Activated T-helper 1 cell treated with Interleukin-2 at 50 U/mL for 16 hours (primary cell): ENCODE results near the gene C2orf80.
"Not testable (repeated sequence)": the region's sequence is repeated elsewhere in the genome, so short reads cannot be mapped to it uniquely, and the experiment has no call there.

ENCODE experiments used
- DNase-seq: peaks from one replicate; pipeline ENCODE4 v3.0.0-alpha.2; 2020; ENCODE audit warnings: low read depth

Gene C2orf80

DNA sequence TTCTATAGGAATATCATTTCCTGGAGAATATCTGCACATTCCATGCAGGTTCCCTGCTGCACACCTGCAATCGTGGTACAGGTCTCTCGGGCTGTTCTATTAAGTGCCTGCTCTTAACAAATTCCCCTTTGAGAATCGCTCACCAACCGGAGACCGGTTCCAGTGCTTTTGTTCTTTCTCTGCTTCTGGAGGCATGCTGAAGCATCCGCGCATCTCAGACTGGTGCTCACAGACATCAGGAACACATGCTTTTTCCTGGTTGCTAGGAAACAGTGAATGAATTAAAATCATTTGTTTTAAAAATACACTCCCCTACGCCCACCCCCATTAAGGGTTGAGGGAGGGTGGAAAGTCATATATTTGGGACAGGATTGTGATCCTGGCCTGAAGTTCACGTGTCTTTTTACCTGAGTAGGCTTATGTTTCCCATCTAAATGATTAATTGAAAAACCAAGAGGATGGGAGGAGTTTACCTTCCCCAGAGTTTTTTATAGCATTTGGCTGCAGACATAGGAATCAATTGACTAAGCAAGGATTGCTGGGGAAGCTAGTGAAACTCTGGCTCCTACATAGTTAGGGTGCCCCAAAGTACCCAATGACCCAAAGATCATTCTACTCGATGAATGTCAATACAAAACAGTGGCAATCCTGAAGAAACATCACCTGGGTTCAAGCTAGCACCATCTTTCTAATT, at the start of gene C2orf80:
TSS of gene C2orf80 (minus strand) at position 221 of the 694 bp plus-strand sequence. CDS start 3,044 bp downstream, outside the sequence.
- DNase-seq, result no peak

- DNase-seq, result no peak
Measured at GRCh38 chr2:208235860-208236259, 46.0 kb upstream of the C2orf80 start.

DNA sequence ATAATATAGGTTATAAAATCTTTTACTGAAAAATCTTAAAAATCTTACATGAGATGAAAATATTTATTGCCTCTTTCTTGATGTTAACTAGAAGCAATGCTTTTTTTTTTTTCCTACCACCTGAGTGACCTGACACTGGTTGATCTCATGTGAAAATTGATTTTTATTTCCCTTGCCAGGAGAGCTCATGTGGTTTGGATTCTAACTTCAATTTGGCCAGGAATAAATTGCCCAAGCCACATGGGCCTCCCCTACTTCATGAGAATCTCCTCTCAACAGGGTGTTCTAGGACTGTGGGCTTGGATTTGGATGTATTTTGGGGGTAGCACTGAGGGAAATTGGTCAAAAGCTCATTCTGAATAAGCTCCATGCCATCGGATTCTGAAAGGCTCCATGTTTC, 45.0 kb upstream of the C2orf80 start:
- no peak for DNase-seq

DNA sequence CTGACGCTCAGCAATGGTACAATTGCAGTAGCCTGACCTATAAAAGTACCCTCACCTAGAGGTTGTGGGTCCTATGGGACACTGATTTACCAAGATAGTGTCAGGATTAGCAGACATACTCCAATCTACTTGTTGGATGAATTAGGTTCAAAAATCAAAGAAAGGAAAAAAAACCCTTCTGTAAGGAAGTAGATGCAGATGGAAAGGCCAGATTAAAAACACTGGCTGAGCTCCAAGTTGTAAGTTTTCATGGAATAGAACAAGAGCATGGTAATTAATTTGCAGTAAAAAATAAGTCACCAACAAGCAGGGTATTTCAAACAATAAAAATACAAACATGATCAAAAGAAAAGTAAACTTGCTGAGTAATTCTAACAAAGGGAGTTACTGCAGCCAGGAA, 38.6 kb upstream of the C2orf80 start:
- DNase-seq, result no peak

GRCh38 chr2:208227581-208228232, 37.9 kb upstream of the C2orf80 start:
- no peak for DNase-seq

DNA sequence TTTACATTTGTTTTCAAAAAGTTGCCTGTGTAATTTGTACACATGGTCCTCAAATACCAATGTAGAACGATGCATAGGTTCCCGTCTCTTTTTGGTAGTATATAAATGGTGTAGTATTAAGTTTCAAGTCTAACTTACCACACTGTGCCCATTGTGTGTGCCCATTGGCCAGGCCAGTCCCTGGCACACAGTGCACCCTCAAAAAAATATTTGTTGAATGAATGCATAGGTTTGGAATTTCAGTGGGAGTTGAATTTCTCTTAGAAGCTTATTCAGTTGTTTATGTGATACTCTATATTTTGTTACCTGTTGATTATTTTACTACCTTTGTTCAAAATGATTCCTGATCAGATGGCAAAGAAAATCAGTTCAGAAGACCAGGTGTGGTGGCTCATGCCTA, 35.0 kb upstream of the C2orf80 start:
- no peak for DNase-seq

GRCh38 chr2:208222351-208222750, 32.5 kb upstream of the C2orf80 start:
- no peak for DNase-seq

DNA sequence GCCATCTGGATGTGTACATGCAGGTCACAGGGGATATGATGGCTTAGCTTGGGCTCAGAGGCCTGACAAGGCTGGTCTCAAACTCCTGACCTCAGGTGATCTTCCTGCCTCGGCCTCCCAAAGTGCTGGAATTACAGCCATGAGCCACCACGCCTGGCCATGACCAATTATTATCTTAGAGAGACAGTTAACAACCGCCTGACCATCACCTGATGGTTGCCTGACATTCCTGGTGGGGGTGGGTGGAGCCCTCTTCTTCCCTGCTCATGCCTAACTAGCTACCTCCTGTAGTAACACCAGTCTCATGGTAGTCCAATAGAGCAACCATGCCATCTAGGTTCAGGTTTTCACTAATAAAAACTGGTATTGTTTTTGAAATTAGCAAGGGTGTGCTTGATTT, 32.0 kb upstream of the C2orf80 start:
- DNase-seq, result not testable (repeated sequence)

DNA sequence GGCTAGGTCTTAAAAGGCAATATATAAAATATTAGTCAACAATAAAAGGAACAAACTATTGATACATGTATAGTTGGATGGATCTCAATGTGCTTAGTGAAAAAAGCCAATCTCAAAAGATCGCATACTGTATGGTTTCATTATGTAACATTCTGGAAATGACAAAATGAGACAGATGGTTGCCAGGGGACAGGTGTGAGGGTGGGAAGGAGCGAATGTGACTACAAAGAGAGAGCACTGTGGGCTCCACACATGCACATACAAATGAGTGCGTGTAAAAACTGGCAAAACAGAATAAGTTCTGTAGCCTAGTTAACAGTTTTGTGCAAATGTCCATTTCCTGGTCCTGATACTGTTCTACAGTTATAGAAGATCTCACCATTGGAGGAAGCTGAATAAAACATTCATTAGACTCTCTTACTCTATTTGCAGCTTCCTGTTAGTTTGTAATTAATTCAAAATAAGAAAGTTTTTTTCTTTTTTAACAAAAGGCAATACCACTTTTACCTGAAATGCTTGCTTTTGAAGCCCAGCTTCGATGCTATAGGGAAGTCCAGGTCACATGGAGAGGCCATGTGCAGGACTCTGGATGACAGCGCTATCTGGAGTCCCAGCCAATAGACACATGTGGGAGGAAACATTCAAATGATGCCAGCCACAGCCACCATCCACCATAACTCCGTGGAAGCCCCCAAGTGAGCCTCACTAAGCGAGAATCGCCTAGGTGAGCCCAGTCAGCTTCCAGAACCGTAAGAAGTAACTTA, 21.0 kb upstream of the C2orf80 start:
- no peak for DNase-seq

DNA sequence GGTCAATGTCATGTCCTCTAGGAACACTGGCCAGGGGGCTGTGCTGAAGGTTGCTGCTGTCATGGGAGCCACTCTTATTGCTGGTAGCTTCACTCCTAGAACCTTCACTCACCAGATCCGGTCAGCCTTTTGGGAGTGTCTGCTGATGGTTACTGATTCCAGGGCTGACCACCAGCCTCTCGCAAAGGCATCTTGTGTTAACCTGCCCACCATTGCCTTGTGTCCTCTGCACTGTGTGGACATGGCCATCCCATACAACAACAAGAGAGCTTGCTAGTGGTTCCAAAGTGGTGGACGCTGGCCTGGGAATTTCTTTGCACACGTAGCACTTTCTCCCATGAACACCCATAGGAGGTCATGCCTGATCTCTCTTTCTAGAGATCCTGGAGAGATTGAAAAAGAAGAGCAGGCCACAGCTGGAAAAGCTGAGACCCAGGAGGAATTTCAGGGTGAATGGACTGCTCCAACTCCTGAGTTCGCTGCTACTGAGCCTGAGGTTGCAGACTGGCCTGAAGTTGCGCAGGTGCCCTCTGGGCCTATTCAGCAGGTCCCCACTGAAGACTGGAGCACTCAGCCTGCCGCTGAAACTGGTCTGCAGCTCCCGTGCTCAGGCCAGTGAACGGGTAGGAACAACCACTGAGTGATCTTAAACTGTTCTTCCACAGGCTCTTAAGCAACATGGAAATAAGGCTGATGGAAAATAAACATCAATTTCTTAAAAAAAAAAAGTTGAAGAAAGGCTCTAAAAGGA, 18.7 kb upstream of the C2orf80 start:
- no peak for DNase-seq

- DNase-seq, result no peak
Measured at GRCh38 chr2:208207769-208208168, 17.9 kb upstream of the C2orf80 start.

DNA sequence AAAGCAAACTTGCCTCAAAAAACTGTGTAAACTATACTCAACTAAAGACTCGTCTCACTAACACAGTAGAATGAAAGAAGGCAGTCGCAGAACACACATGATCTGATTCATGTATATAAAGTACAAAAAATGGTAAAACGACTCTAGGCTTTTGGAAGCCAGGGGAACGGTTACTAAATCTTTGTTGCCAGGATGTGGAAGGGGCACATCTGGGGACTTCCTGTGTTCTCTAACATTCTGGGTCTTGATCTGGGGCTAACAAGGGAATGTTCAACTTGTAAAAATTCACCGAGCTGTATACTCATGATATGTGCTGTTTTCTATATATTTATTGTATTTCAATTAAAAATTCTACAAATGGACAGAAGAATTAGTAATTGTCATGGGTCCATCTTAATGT, 14.3 kb upstream of the C2orf80 start:
- DNase-seq, result no peak

DNA sequence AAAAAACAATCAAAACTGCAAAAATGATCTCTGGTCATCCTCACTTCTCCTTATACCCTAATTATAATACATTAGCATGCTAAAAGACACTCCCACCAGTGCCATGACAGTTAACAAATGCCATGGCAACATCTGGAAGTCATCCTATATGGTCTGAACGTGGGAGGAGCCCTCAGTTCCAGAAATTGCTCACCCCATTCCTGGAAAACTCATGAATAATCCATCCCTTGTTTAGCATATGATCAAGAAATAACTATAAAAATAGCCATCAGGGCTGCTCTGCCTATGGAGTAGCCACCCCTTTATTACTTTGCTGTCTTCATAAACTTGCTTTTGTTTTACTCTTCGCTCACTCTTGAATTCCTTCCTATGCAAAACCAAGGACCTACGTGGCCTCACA, 5.7 kb upstream of the C2orf80 start:
- no peak for DNase-seq

GRCh38 chr2:208192611-208193236, 2.9 kb upstream of the C2orf80 start:
- no peak for DNase-seq

DNA sequence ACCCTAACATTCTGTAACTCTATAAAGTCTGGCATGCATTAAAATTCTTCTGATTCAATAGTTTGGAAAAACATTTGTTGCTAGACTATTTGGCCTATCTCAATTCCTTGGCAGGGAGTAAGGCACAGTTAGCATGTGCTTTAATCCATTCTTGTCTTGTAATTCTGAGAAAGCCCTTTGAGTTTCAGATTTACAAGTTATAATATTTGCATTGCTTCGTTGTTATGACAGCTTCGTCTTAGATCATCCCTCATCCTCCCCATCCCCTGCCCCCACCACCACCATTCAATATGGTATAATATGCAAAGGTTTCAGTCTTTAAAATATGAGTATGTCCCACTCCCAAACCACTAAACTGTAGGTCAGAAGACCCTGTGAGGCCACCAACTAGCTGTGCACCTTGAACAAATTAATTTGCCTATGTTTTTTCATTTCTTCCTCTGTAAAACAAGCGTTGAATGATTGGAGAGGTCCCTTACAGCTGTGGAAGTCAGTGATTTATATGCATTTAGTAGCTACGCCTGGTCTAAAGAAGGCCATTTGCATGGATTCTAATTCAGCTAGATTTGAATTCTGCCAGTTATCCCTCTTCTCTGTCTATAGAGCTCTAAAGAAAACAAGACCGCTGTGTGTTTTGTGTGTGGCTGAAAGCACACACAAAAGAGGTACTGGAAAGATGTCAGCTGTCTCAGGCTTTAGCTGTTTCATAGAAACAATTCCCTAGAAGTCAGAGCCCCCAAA, 591 bp downstream of the C2orf80 start:
- no peak for DNase-seq

DNA sequence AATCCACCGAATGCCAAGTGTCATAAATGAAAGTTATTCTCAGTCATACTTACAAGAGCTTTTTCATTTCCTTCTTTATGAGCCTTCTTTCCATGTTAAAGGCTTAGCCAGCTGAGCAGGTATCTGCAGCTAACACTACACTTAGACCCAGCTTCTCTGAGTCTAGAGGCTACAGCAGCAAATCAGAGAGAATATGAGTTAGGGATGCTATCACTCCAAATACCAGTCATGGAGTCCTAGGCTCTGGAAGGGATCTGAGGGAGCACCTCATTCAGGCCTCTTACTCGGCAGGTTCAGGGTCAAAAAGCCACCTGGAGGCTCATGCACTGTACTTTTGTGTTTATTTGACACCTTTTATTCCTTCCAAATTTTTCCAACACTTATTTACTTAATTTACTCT, 2.9 kb downstream of the C2orf80 start:
- no peak for DNase-seq

- no peak for DNase-seq
Measured at GRCh38 chr2:208186465-208186864, 3.4 kb downstream of the C2orf80 start.

DNA sequence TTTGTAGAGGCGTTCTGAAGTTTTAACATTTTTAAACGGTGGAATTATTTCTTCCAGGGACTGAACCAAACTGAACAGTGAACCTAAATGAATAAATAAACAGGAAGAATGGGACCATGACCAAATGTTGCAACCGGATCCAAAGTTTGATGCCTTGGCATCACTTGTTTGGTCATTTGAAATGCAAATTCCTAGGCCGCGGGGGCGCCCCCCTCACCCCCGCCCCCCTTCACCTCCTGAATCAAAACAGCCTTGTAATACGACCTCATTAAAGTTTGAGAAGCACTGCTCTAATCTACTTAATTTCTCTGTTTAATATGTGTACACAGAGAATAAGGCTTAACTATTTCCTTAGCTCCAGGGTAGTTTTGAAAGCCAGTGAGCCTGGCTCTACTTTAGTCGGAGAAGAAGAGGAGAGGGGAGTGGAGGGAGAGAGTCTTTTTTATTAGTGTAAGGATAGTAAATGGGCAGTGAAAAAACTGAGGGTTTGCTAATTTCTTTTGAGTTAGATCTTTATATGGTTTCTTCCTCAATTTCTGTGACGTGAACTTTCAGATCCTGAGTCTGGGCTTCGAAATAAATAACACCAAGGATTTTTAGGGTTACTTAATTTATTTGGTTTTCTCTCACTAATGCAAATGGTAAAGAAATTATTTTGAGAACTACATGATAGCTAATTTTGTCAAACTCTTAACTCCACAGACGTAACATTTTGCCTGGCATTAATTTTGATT, 5.7 kb downstream of the C2orf80 start:
- no peak for DNase-seq

GRCh38 chr2:208183526-208183925, 6.3 kb downstream of the C2orf80 start:
- no peak for DNase-seq

GRCh38 chr2:208182835-208183234, 7.0 kb downstream of the C2orf80 start:
- no peak for DNase-seq
